ENCODE results near the gene CASZ1. TPM values are rescaled to one million over a fixed set of nuclear protein-coding genes. Genes with fewer than 3 reads are reported as not detected.

CASZ1 gene
- total and polyA plus RNA-seq, 10 of the 15 experiments (the other 5 are each of a cell fraction or from before 2014, with no cell fraction given), result 0.52 to 9.8 (median 3.7) TPM

DNA sequence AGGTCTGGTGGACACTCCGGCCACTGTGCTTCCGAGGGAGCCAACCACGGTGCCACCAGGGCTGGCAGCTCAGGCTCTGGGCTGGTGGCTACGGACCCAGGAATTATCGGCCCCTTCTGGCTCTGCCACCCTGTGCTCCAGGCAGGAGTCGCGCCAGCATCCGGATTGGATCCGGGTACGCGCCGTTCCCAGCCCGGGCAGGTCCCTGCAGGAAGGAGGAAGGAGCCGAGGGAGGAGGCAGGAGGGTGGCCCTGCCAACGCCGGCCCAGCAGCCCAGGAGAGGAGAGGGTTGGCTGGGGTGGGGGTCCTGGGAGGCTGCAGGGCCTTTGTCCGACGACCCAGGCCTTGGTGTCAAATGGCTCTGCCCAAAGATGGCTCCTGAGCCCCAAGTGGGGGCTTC is 160.5 kb downstream of the CASZ1 start:
- no TSS peak for BruUV-seq (replicated peaks)
- Histone ChIP-seq H3K27ac (ENCODE audit: control insufficient read depth, insufficient read depth) (no peak overlapping the region), H3K4me1 (ENCODE audit: control insufficient read depth, insufficient read depth, low read length) (no peaks in the 10 kb centered on the region), H3K27me3 (replicated peaks in 1 of 2; ENCODE audit: control insufficient read depth in 2 of 2, insufficient read depth in 2 of 2, low read length in 1 of 2) (no peaks in the 10 kb centered on the region), H3K79me2 (ENCODE audit: control insufficient read depth, insufficient read depth, low read length) (no peaks in the 10 kb centered on the region), H4K20me1 (ENCODE audit: control insufficient read depth, insufficient read depth) (no peaks in the 10 kb centered on the region), H3K4me3 (no peak overlapping the region), H3K9me3 (replicated peaks; ENCODE audit: control insufficient read depth, insufficient read depth, low read length) (no peaks in the 10 kb centered on the region), H3K36me3 (ENCODE audit: control insufficient read depth in 2 of 2, insufficient read depth in 2 of 2, low read length in 1 of 2) (no peaks in the 10 kb centered on the region; a peak in 2 of 4 replicates), H3K4me2 (ENCODE audit: control insufficient read depth, insufficient read depth) (no peak overlapping the region), H3K9ac (ENCODE audit: control insufficient read depth, insufficient read depth, low read length) (no peak overlapping the region), H2AFZ (ENCODE audit: control insufficient read depth, low read depth, low read length) (no peak overlapping the region)
- ChIA-PET POLR2A (no interaction called here), CTCF (no interaction called here), RAD21 (ENCODE audit: unreplicated experiment) (no interaction called here), SMC1A (ENCODE audit: uncharacterized antibody, unreplicated experiment) (no interaction called here)
- DNase-seq (ENCODE audit: low read depth, low spot score) (no peak), ATAC-seq (no peak), FAIRE-seq (no peak)
- WGBS (ENCODE audit: insufficient coverage, insufficient replicate concordance, low lambda C conversion rate, missing lambda C conversion rate), result 90% methylated on average over 17 of the region's 18 CpGs
- intact Hi-C loops (cut with micrococcal nuclease; ENCODE audit: unreplicated experiment) (no loop called here), in situ Hi-C loops (cut with MboI) (no loop called here)
- no peak for TF ChIP-seq ZSCAN29 (IDR thresholded peaks at IDR 0.05)

DNA sequence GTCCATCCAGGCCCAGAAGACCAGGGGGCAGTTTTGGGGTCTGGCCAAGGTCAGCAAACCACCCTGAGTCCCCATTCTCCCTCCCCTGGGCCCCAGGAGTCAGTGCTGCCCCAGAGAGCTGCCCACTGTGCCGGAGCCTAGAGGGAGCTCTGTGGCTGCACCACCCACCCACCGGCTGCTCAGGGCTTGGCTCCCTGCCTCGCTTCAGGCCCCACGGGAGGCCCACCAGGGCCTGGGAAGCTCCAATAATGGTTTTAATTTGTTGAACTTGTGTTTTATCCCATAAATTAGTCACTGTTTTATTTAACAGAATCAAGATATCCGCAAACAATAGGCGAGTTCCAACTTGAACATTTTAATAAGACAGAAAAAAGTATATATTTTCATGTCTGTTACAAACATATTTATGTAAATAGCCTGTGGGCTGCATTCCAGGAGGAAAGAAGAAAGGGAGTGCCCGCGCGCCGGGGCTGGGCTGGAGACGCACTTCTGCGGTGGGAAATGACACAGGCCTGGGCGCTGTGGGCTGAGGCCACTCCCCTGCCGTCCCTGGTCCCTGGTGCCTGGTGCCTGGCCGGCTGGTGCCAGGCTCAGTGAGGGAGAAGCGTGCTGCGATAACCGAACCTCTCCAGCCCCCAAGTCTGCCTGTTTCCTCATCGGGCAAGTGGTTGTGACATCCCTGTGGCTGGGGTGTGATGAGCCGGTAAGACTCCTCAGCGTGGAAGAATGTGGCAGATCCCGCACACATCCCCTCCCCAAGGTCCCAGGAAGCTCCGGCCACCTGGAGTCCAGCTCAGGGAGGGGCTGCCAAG is 161.2 kb downstream of the CASZ1 start:
- H3K79me2 ChIP-seq (ENCODE audit: control insufficient read depth, insufficient read depth, low read length), result no peaks in the 10 kb centered on the region
- in situ Hi-C loops (cut with MboI), result no loop called here
- WGBS (ENCODE audit: insufficient coverage, insufficient replicate concordance, low lambda C conversion rate, missing lambda C conversion rate), result 94% methylated on average over 23 of the region's 23 CpGs
- ChIA-PET RAD21 (ENCODE audit: unreplicated experiment) (no interaction called here), SMC1A (ENCODE audit: uncharacterized antibody, unreplicated experiment) (no interaction called here), POLR2A (no interaction called here), CTCF (no interaction called here)
- FAIRE-seq (no peak), ATAC-seq (no peak; the same call in 2 of the 3 replicates), DNase-seq (ENCODE audit: low read depth, low spot score) (no peak)
- no peak overlapping the region for H3K4me3 ChIP-seq
- no peak overlapping the region for H3K27ac ChIP-seq (ENCODE audit: control insufficient read depth, insufficient read depth)
- no peak overlapping the region for H3K9ac ChIP-seq (ENCODE audit: control insufficient read depth, insufficient read depth, low read length)
- H3K4me2 ChIP-seq (ENCODE audit: control insufficient read depth, insufficient read depth), result no peak overlapping the region
- BruUV-seq (replicated peaks), result TSS peak; percentile 50
- H3K4me1 ChIP-seq (ENCODE audit: control insufficient read depth, insufficient read depth, low read length), result no peaks in the 10 kb centered on the region
- no peaks in the 10 kb centered on the region; a peak in 2 of 4 replicates for H3K36me3 ChIP-seq (ENCODE audit: control insufficient read depth in 2 of 2, insufficient read depth in 2 of 2, low read length in 1 of 2)
- no peaks in the 10 kb centered on the region for H3K27me3 ChIP-seq (replicated peaks in 1 of 2; ENCODE audit: control insufficient read depth in 2 of 2, insufficient read depth in 2 of 2, low read length in 1 of 2)
- no peaks in the 10 kb centered on the region for H3K9me3 ChIP-seq (replicated peaks; ENCODE audit: control insufficient read depth, insufficient read depth, low read length)
- intact Hi-C loops (cut with micrococcal nuclease; ENCODE audit: unreplicated experiment), result no loop called here
- no peaks in the 10 kb centered on the region for H4K20me1 ChIP-seq (ENCODE audit: control insufficient read depth, insufficient read depth)
- no peak overlapping the region for H2AFZ ChIP-seq (ENCODE audit: control insufficient read depth, low read depth, low read length)
- no peak for TF ChIP-seq TAF1 (IDR thresholded peaks at IDR 0.05; ENCODE audit: borderline replicate concordance, low read depth, low read length)
- no peak for TF ChIP-seq CEBPB (IDR thresholded peaks at IDR 0.05; ENCODE audit: borderline replicate concordance in 1 of 2, low read depth in 2 of 2, low read length in 2 of 2)
- no peak for TF ChIP-seq POLR2AphosphoS5 (IDR thresholded peaks at IDR 0.05; ENCODE audit: low read length)
- TF ChIP-seq, protein P1, sequence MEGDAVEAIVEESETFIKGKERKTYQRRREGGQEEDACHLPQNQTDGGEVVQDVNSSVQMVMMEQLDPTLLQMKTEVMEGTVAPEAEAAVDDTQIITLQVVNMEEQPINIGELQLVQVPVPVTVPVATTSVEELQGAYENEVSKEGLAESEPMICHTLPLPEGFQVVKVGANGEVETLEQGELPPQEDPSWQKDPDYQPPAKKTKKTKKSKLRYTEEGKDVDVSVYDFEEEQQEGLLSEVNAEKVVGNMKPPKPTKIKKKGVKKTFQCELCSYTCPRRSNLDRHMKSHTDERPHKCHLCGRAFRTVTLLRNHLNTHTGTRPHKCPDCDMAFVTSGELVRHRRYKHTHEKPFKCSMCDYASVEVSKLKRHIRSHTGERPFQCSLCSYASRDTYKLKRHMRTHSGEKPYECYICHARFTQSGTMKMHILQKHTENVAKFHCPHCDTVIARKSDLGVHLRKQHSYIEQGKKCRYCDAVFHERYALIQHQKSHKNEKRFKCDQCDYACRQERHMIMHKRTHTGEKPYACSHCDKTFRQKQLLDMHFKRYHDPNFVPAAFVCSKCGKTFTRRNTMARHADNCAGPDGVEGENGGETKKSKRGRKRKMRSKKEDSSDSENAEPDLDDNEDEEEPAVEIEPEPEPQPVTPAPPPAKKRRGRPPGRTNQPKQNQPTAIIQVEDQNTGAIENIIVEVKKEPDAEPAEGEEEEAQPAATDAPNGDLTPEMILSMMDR (IDR thresholded peaks at IDR 0.05 in 2 of 3, conservative IDR thresholded peaks at IDR 0.05 in 1 of 3; ENCODE audit: control insufficient read depth in 2 of 3, extremely low read depth in 1 of 3, insufficient read depth in 1 of 3, low read depth in 3 of 3, low read length in 3 of 3), result no peak
- no peak; the same call in 1 of the 2 replicates for TF ChIP-seq POLR2A (IDR thresholded peaks at IDR 0.05; ENCODE audit: low read depth, low read length)
- TF ChIP-seq LARP7 (IDR thresholded peaks at IDR 0.05), result no peak
- TF ChIP-seq HDAC2 (IDR thresholded peaks at IDR 0.05), result no peak
- no peak for TF ChIP-seq IRF4 (IDR thresholded peaks at IDR 0.05; ENCODE audit: low read depth, low read length)
- no peak for TF ChIP-seq MEF2A (IDR thresholded peaks at IDR 0.05; ENCODE audit: insufficient read depth, low read depth, low read length)
- TF ChIP-seq SUPT20H (IDR thresholded peaks at IDR 0.05; ENCODE audit: borderline replicate concordance, control insufficient read depth, low read depth, low read length), result no peak
- no peak for TF ChIP-seq TBL1XR1 (IDR thresholded peaks at IDR 0.05; ENCODE audit: low read depth, low read length)
- TF ChIP-seq PAX8 (IDR thresholded peaks at IDR 0.05), result no peak
